Midbrain (tissue), 1 donor: ENCODE measurements around the gene GOLGA8M.
"Not testable (repeated sequence)": the region's sequence is repeated elsewhere in the genome, so short reads cannot be mapped to it uniquely, and the experiment has no call there.

Experiments
- DNase-seq: peaks from one replicate; lab custom pipeline; 2025; lab: John Stamatoyannopoulos, UW

Gene GOLGA8M, protein sequence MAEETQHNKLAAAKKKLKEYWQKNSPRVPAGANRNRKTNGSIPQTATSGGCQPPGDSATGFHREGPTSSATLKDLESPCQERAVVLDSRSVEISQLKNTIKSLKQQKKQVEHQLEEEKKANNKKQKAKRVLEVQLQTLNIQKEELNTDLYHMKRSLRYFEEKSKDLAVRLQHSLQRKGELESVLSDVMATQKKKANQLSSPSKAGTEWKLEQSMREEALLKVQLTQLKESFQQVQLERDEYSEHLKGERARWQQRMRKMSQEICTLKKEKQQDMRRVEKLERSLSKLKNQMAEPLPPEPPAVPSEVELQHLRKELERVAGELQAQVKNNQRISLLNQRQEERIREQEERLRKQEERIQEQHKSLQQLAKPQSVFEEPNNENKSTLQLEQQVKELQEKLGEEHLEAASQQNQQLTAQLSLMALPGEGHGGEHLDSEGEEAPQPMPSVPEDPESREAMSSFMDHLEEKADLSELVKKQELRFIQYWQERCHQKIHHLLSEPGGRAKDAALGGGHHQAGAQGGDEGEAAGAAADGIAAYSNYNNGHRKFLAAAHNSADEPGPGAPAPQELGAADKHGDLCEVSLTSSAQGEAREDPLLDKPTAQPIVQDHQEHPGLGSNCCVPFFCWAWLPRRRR

DNA sequence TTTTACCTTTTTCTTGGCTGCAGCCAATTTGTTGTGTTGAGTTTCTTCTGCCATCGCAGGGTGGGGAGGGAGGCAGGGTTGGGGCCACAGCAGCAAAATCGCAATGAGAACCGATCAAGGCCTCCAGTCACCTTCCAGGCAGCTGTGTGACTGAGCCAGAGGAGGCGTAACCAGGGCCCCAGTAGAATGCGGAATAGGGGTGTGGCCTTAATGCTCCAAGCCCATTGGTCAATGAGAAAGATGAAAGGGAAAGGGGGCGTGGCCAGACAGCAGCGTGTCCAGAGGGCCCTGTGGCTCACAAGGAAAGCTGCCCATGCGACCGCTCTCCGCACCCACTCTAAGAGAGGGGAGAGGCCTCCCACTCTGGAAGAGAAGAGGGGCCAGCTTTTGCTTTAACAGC, at the start of gene GOLGA8M:
Gene GOLGA8M, minus strand, starts transcription at position 152 of the 400 bp plus-strand sequence. Its CDS starts 98 bp downstream, at position 54.
- not testable (repeated sequence) for DNase-seq

DNA sequence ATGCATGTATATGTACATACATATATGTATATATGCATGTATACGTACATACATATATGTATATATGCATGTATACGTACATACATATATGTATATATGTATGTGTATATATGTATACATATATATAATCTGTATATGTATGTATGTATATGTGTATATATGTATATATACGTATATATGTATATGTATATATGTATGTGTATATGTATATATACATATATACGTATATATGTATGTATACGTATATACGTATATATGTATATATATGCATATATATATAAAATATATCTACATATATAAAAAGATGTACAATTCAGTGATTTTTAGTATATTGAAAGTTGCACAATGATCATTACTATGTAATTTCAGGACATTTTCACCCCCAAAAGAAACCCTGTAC, 30.7 kb upstream of the GOLGA8M start:
- DNase-seq = not testable (repeated sequence)

DNA sequence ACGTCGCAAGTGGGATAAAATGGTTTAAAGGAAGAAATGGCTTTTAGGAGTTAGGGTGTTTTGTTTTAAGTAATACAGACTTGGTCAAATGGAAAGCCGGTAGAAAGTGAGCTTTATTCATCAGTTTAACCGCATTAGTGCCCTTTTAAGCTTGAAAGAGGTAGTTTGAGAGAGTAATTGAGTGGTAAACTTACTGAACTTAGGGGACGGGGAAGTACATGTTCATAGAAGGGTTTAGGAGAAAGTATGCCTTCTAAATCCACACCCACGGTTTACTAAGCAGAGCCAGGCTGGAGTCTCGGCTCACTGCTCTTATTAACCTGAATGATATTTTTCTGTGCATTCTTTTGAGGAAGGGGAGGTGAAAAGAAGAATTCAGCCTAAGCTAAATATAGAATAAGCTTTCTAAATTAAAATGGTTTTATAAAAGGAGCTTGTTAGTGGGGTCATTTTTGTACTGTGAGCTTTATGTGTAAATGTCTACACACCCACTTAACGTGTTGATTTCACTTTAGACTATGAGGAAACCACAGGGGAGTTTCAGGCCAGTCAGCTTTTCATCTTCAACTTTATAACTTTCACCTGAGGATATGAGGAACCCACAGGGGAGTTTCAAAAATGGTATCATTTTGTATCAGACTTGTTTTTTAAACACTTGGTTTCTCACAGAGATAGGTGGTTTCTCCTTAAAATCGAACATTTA, 26.5 kb upstream of the GOLGA8M start:
- not testable (repeated sequence) for DNase-seq

DNA sequence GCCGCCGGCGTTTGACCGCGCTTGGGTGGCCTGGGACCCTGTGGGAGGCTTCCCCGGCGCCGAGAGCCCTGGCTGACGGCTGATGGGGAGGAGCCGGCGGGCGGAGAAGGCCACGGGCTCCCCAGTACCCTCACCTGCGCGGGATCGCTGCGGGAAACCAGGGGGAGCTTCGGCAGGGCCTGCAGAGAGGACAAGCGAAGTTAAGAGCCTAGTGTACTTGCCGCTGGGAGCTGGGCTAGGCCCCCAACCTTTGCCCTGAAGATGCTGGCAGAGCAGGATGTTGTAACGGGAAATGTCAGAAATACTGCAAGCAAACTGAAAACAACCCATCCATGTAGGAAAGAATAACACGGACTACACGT, 26.0 kb upstream of the GOLGA8M start:
- not testable (repeated sequence) for DNase-seq

DNA sequence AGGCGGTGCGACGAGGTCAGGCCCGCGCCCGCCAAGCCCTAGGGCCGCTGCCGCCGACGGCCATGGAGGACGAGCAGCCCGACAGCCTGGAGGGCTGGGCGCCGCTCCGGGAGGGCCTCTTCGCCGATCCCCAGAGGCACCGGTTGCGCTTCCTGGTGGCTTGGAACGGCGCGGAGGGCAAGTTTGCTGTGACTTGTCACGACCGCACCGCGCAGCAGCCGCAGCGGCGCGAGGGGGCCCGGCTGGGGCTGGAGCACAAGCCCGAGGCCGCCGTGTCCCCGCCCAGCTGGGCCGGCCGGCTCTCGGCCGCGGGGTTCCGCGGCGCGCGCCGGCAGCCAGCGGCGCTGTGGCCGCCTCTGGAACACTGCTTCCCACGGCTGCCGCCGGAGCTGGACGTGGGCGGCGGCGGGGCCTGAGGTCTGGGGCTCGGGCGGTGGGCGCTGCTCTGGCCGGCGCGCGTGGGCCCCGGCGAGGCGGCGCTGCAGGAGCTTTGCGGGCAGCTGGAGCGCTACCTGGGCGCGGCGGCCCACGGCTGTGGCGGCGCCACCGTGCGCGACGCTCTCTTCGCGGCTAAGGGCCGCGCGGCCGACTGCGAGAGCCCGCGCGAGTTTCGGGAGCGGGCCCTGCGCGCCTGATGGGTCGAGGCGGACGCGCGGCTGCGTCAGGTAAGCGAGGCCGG, 25.4 kb upstream of the GOLGA8M start:
- DNase-seq = not testable (repeated sequence)

DNA sequence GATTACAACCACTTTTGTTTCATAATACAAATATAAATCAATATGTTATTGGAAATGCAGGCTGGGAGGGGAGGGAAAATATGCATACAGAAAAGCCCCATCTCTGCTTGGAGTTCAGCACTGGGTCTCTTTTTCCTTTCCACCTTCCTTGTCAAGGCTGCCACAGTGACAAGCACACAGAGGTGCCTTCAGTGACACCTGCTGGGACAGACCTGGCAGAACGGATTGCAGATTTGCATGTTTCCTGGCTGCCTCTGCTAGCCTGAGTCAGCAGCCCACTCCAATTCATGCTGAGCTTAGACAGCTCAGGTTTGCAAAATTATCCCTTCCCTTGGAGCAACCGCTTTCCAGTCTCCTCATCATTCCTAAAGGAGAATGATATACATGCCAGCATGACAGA, 15.8 kb upstream of the GOLGA8M start:
- DNase-seq = not testable (repeated sequence)

DNA sequence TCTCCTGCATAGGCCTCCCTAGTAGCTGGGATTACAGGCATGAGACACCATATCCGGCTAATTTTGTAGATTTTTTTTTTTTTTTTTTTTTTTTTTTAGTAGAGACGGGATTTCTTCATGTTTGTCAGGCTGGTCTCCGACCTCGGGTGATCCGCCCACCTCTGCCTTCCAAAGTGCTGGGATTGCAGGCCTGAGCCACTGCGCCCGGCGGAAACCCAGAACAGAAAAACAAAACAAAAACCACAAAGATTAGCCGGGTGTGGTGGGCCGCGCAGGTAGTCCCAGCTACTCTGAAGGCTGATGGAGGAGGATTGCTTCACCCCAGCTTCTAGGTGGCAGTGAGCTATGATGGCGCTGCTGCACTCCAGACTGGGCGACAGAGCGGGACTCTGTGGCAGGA, 14.8 kb upstream of the GOLGA8M start:
- DNase-seq = not testable (repeated sequence)

DNA sequence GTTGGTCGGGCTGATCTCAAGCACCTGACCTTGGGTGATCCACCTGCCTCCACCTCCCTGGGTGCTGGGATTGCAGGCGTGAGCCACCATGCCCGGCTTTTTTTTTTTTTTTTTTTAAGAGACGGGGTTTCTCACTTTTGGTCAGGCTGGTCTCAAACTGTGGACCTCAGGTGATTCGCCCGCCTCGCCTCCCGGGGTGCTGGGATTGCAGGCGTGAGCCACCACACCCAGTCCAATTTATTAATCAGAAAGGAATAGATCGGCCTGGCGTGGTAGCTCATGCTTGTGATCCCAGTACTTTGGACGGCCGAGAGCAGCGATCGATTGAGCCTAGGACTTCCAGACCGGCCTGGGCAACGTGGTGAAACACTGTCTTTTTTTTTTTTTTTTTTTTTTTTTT, 13.9 kb upstream of the GOLGA8M start:
- DNase-seq = no peak

DNA sequence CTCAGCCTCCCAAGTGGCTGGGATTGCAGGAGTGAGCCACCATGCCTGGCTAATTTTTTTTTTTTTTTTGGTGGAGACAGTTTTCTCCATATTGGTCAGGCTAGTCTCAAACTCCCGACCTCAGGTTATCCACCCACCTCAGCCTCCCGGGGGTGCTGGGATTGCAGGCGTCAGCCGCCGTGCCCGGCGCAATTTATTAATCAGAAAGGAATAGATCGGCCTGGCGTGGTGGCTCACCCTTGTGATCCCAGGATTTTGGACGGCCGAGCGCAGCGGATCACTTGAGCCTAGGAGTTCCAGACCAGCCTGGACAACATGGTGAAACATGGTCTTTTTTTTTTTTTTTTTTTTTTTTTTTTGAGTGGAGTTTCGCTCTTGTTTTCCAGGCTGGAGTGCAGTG, 13.3 kb upstream of the GOLGA8M start:
- DNase-seq = no peak

DNA sequence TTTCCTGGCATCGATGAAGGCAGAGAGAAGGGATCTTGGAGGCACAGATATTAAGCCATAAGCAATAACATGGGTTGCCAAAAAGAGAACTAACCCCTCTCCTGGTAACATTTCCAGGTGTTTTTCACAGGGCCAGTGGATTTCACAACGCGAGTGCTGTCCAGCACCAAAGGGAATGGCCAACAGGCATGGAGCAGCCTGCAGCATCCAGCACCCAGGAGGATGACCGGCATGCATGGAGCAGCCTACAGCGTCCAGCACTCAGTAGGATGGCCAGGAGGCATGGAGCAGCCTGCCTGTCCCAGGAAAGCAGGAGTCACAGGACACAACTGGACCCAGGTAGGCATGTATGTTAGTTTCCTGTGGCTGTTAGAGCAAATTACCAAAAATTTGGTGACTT, 11.8 kb upstream of the GOLGA8M start:
- not testable (repeated sequence) for DNase-seq

DNA sequence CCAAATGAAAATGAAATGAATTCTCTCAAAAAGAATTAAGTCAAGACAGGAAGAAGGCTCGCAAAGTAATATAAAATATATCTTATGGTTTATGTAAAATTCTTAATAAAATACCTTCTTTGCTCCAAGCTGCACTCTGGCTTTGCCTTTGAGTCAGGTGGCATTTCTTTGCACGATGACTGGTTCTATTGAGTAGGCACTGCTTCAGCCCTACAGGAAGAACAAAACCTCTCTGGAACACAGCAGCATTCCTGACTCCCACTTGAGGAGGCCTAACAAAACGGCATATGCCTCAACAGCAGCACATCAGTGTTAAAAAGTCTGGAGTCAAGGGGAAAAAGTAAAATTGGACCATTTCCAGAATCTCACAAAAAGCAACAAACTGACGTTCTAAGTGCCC, 7.4 kb upstream of the GOLGA8M start:
- not testable (repeated sequence) for DNase-seq

DNA sequence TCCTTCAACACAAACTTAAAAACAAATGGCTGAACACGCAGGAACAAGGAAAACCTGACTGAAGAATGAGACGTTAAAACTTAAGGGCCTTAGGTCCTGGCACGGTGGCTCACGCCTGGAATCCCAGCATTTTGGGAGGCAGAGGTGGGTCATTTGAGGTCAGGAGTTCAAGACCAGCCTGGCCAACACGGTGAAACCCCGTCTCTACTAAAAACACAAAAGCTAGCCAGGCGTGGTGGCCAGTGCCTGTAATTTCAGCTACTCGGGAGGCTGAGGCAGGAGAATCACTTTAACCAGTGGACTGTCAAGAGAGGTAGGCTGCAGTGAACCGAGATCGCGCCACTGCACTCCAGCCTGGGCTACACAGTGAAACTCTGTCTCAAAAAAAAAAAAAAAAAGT, 6.4 kb upstream of the GOLGA8M start:
- not testable (repeated sequence) for DNase-seq

DNA sequence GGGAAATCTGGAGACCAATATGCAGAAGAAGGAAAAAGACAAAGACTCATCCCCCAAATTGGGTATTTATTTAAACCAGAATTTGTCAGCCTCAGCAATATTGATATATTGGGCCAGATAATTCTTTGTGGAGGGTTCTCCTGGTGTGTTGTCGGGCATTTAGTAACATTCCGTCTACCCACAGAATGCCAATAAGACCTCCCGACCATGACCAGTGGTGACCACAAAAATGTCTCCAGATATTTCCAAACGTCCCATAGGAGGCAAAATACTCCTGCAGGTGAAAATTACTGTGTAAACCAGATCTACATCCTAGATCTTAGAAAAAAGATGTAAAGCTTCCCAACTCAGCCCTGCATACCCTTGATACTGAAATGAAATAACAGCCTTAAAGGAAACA, 2.0 kb upstream of the GOLGA8M start:
- DNase-seq = not testable (repeated sequence)

DNA sequence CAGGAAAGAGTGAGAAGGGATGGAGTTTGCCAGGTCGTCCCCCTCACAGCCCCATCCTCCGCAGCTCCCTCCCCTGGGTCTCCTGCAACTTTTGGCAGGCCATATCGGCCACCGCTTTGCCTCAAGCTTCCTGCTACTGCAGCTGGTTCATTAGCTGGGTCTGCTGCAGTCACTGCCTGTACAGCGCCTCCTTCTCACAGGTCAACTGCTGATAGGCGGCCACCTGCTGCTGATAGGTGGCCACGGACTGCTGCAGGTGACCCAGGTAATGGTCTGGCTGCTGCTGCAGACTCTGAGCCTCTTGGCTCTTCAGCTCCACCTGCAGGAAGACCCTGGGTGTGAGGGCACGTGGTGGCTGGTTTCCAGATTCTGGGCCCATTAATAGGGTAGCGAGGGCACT, 8.3 kb downstream of the GOLGA8M start:
- not testable (repeated sequence) for DNase-seq

DNA sequence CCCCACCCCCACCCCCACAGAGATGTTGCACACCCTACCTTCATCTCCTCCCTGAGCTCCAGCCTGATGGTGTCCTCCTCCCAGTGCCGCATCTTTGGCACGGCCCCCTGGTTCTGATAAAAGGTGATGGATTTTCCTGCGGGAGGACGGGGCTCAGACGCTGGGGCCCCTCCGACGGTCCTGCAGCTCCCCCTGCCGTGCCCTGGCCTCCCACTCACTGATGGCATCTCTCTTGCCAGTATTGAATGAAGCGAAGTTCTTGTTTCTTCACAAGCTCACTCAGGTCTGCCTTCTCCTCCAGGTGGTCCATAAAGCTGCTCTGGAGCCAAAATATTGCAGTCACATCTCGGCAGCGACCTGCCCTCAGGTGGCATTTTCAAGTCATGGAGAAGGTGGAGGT, 9.8 kb downstream of the GOLGA8M start:
- not testable (repeated sequence) for DNase-seq

DNA sequence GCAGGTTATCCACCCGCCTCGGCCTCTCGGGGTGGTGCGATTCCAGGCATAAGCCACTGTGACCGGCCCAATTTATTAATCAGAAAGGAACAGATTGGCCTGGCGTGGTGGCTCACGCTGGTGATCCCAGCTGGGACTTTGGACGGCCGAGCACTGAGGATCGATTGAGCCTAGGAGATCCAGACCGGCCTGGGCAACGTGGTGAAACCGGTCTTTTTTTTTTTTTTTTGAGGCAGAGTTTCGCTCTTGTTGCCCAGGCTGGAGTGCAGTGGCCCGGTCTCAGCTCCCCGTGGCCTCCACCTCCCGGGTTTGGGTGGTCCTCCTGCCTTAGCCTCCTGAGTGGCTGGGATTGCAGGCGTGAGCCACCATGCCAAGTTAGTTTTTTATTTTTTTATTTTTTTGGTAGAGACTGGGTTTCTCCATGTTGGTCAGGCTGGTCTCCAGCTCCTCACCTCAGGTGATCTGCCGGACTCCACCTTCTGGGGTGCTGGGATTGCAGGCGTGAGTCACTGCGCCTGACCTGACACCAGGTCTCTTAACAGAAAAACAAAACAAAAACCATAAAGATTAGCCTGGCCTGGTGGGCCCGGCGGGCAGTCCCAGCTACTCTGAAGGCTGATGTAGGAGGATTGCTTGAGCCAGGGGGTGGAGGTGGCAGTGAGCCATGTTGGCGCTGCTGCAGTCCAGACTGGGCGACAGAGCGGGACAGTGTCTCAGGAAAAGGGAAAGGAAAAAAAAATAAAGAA, 18.0 kb downstream of the GOLGA8M start:
- peak; percentile 24 for DNase-seq

DNA sequence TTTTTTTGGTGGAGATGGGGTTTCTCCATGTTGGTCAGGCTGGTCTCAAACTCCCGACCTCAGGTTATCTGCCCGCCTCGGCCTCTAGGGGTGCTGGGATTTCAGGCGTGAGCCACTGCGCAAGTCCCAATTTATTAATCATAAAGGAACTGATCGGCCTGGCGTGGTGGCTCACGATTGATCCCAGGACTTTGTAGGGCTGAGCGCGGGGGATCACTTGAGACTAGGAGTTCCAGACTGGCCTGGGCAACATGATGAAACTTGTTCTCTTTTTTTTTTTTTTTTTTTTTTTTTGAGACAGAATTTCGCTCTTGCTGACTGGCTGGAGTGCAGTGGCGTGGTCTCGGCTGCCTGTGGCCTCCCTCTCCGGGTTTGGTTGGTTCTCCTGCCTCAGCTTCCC, 19.2 kb downstream of the GOLGA8M start:
- DNase-seq = not testable (repeated sequence)

DNA sequence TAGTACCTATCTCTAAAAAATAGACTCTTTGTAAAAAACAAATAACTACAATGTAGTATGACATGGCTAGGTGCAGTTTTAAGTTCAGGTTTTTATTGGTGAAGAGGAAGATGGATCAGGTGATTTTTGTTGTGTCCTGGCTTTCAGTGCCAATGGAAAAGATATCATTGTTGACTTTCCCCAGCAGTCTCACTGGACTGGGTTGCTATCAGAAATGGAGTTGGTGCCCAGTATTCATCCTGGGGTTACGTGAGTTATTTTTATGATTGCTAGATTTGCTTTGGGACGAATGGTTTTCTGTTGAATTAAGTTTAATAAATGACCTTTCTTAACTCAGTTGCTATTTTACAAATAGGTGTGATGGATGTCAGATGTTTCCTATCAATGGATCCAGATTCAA, 38.7 kb downstream of the GOLGA8M start:
- not testable (repeated sequence) for DNase-seq

DNA sequence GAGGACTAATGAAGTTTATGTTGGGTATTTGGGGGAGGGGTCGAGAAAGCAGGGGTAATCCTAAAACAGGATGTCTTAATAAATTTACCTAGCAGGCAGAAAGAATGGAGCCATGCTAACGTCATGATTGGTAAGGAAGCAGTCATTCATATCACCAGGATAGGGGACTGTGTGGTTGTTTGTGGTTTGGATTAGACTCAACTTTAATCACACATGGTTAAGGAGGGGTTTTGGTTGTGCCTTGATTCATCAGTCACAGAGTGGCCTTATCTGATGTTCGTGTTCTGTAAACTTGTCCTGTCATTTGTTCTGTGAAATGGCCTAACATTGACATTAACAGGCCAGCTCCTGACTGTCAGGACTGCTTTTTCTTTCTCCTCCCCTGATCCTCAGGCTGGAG, 40.1 kb downstream of the GOLGA8M start:
- DNase-seq = not testable (repeated sequence)

DNA sequence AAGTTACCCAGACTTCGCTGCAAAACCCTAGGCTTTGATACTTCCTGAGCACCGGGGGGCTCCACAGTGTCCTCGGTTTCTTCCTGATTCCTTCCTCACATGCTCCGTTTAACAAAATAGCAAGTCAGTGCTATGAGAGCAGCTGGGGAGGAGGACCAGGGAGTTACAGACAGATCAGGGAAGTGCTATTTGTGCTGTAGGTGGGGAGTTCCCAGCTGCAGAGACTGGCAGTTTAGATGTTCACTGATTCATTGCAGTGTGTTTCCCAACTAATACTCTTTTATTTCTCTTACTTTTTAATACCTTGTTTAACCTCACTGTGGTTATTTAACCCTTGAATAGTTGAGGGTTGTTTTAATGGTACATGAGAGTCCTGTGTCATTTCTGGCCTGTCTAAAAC, 45.8 kb downstream of the GOLGA8M start:
- not testable (repeated sequence) for DNase-seq

DNA sequence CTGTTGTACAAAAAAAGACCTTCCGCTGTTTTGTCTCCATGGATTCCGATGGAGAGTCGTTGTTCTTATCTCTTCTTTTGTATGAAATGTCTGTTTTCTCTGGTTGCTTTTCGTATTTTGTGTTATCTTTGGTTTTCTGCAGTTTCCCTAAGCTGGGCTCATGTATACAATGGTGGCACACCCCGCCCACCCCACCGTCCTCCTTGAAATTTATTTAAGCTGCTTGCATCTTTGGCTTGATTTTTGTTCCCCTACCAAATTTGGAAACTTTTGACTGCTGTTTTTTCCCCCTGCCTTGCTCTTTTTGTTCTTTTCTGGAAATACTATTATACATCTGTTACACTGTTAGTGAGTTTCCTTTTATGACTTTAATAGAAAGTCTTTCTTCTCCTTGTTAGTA, 47.6 kb downstream of the GOLGA8M start:
- not testable (repeated sequence) for DNase-seq
